Forelimb muscle (tissue), 1 donor: ENCODE measurements around the gene MMD. TPM values are rescaled to one million over a fixed set of nuclear protein-coding genes. Genes with fewer than 3 reads are reported as not detected.
"Not testable (repeated sequence)": the region's sequence is repeated elsewhere in the genome, so short reads cannot be mapped to it uniquely, and the experiment has no call there.

ENCODE experiments used
- DNase-seq: peaks from one replicate; pipeline ENCODE4 v3.0.0-alpha.2; 2013; ENCODE audit warnings: low read depth
- polyA plus RNA-seq: library from polyadenylated mRNA; unstranded; fragments of 120-200 nt; gene quantifications from one replicate; pipeline ENCODE4 v1.2.1, GENCODE V29; 2013; ENCODE audit not compliant: insufficient read length

MMD gene
- polyA plus RNA-seq, 1 donor: 14.0 TPM

DNA sequence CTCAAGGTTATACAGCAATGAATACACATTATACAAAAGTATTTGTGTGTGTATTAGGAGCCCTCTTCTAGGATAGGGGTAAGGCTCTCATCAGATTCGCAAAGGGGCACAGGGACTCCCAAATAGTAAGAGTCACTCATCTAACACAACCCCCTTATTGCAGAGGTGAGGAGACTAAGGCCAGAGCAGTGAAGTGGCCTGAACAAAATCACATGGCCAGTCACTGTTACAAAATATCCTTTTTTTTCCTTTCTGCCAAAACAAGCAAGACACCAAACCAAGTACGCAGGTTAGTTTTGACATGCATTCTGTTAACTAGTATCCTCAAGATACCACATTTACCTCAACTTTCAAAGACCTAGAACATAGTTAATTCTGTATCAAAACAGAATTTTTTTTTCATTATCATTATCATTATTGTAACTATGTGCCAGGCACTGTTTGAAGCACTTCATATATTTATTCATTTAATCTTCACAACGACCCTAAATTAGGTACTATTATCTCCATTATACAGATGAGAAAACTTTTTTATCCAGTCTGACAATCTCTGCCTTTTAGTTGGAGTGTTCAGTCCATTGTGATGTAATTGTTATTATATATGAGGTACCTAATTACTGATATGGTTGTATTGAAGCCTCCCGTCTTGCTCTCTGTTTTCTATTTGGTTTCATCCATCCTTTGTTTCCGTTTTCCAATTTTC is 25.7 kb downstream of the MMD start:
- no peak for DNase-seq

DNA sequence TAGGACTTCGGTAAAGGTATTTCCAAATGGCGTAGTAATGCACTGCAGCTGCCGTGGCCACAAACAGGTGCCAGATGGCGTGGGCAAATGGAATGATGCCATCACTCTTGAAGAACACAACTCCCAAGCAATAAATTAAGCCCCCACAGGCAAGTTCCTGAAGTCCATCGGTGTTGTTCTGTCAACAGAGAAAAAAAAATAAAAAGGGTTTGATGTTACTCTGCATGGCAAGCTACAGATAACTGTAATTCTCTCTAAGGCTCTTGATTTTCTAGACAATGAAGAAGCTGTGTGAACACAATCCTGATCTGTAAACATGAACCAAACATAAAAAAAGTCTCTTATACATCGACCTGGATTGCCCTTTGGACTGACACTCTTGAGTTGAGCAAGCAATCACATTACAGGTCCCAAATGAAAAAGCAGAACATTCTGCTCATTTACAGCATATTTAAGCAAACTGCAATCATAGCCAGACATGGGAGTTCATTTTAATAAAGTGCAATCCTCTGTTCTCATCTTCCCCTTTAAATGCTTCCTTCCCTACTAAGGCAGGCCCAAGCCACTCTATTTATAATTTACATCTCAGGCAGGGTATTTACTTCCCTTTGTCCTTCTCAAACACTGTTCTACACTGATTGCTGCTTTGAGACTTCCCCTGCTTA is 27.1 kb downstream of the MMD start:
- DNase-seq: no peak

DNA sequence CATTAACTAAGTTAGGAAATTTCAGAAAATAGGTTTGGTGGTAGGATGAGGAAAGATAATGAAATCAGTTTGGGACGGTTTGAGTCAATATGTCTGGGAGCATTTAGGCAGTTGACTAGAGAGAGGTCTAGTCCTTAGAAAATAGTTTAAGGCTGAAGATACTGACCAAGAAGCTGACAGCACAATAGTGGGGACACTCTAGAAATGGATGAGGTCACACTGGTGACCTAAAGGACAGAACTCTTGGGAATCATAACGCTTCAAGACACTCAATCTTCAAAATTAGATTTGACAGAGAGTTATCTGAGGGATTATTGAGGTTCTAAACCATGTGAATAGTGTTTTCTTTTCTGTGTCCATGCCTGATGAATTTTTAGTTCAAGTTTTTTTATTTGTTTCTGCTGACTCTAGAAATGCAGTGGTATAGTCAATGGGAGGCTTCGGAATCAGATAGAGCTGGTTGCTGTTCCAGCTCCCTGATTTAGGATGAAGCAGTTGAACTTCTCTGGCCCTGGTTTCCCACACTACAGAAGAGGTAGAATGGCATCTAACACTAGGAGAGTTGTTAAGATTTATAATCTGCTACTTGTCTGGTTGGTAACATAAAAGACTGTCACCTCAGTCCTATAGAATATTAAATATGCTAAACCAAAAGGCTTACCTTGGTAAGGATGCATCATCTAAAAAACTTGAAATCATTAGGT is 29.7 kb downstream of the MMD start:
- no peak for DNase-seq

DNA sequence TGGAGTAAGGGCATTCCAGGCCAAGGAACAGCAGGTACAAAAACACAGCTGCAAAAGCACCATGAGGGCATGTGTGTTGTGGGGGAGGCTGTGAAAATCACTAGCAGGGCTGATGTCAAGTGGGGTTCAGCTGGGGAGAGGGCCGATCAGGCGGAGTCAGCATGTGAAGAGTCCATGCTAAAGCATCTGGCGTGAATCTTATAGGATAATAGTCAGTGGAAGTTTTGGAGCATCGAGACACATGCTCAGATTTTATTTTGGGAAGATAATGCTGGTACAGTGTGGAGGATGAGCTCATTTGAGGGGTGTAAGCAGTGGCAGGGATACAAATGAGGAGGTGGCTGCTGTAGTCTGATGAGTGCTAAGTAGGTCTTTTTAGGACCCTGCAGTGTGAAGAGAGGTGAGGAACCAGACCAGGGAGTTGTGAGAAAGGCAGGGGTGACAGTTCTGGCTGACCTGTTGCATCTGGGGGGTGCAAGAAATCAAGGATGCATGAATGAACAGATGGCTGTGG is 30.3 kb downstream of the MMD start:
- no peak for DNase-seq

DNA sequence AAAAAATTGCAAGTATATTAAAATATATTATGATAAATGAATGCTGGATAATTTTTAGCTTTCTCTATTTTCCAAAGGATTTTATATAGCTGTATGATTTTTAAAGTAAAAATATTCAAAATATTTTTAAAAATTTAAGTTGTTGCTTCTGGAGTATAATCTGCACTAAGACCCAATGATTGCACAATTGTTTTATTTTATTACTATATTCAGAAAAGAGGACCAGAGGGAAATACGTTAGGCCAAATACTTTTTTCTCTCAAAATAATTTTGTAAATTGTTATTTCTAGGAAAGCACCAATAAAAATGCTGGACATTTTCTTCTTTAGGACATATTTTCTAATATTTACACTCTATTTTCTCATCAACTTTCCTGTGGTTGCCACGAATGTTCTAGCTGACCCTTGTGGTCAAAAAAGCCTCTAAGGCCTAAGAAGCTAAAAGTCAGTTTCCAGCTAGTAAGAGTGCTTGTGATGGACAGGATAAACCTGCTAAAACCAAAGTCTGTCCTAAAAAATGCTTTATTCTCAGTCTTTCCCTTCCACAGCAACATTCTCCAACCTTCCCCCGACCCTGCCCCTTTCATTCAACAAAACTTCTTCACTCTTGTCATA is 31.2 kb downstream of the MMD start:
- DNase-seq: no peak

DNA sequence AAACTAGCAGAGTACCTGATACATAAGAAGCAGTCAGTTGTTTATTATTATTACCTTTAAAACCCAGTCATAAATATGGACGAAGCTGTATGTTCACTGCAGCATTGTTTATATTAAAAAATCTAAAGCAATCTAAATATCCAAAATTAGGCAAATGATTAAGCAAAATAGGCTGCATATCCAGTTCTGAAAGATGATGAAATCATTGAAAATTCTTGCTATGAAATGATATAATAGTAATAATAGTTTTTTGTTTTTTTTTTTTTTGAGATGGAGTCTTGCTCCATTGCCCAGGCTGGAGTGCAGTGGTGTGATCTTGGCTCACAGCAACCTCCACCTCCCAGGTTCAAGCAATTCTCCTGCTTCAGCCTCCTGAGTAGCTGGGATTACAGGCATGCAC is 31.9 kb downstream of the MMD start:
- DNase-seq: not testable (repeated sequence)

DNA sequence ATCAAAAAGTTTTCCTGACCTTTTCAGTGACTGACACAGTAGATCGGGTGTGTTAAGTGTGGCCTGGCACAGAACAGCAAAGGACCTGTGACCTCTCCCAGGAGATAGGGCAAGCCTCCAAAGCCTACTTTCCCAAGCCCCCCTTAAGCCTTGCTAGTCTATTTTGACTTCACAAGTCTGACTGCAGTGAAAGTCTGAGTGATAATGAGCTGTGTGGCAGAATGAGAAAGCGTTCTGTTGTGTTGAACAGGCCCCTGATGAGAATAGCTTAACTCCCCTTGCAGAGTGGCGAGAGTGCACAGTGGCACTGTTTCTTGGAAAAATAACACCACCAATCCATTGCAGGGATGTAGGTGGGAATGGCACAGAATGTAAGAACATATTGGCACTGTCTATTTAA is 32.8 kb downstream of the MMD start:
- no peak for DNase-seq

DNA sequence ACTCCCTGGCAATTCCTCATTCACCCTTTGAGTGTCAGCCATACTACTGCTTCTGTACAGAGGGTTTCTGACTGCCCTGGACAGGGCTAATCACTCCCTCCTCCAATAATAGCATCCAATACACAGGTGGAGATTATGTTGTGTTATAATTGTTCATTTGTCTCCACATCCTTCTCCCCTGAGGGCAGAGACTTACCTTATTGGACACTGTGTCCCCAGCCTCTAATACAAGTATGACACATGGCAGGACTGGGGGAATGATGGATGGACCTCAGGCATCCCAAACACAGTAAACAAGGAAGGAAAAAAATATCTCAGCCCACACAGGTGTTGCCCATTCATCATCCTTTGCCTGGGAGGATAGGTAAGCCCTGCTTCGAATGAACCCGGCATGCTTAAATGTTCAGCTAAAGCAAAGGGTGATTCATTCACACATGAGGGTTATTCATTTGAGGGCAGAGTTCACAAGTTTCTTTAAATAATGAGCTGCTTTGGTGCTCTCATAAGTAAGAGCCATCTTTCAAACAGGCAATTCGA is 34.8 kb downstream of the MMD start:
- DNase-seq: no peak

DNA sequence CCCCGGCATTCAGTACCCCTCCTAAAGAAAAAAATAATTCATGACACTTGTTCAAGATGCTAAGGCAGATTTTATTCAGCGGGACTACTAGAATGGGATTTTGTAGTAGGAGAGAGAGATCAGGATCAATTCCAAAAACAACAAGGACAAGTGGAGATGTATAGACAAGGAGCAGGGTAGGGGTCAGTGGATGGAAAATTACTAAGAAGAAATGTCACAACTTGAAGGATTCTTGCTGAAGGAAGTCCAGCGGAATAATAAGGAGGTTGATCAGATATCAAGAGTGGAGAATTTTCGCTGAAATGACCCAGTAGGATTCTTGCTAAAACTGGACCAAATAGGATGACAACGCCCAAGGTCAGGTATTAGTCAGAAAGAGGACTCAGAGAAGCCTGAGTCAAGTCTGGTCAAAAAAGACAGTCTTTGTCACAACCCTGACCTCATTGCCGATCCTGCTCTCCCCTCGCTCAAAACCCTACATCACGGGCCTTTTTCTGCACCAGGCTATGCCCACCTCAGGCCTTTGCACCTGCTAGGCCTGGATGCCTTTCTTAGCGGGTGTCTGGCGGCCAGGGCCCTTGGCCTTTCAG is 36.9 kb downstream of the MMD start:
- DNase-seq: no peak

DNA sequence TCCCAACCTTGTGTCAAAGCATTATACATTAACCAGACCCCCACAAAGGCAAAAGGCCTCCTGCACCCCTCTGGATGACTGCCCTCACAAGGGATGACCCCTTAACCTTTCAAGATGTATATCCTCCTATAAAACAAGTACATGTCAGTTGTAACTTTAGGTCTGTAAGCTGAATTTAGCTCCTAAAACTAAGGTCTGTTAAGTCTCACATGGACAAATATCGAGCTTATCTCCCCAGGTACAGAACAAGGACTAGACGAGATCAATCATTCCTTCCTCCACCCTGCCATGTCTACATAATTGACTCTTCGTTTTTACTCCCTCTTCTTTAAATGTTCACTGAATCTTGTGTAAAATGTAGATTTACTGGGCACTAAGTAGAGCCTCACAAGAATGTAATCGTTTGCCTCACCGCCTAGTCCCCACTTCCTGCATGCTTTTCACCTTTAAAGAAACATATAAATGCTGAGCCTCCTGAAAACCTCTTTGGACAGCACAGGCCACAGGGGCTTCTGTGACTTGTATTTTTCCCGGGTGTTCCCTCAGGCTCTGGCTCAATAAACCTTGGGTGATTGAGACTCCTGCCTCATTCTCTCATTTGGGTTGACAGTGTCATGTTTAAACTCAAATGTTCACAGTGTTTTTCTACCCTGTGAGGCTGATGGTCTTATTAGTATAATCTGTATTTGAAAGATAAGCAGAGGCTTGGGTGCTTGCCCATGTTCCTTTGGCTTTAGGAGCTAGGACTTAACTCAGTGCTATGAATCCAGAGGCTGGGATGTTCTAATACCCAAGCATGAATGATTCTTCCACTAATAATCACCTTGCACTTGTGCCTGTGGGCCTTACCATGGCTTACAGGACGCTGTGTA is 37.6 kb downstream of the MMD start:
- DNase-seq: no peak

DNA sequence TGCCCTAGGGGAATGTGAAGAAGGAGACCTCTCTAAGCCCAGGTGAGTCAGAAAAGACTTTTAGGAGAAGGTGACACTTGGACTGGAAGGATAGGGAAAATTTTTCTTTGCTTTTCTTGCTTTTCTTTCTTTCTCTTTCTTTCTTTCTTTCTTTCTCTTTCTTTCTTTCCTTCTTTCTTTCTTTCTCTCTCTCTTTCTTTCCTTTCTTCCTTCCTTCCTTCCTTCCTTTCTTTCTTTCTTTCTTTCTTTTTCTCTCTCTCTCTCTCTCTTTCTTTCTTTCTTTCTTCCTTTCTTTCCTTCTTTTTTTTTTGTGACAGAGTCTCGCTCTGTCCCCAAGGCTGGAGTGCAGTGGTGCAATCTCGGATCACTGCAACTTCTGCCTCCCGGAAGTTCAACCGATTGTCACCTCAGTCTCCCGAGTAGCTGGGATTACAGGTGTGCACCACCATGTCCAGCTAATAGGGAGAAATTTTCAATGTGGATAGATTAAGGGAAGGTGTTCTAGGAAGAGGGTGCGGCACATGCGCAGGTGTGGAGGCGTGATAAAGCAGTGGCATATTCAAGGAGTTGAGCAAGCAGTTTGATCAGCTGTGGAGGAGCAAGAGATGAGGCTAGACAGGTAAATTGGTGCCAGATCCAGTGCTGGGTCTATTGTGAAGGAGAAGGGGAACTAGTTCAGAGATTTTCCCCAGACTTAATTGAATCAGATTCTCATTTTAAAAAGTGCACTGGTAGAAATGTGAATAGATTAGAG is 40.4 kb downstream of the MMD start:
- no peak for DNase-seq

DNA sequence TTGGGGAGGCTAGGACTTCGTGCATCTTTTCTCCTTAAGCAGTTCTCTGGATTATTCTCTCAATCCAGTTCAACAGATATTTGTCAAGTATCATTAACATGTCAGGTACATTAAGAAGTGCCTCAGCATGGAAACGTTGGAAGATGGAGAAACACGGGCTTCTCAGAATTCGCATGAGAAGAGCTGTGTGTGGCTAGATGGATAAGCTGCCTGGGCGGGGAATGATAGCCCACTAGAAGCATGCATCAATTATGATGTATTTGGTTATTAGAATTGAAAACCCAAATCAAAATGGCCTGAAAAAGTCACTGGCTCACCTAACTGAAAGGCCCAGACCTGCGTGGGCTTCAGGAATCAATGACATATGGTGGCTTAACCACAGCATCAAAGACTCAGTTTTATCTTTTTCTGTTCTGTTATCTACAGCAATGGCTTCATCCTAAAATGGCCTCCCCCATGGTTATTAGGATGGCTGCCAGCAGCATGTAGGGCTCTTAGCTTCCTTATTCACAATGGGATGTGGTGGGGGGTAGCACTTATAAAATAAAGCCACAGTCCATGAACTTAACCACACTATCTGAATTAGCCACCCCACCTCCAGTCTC is 43.9 kb downstream of the MMD start:
- no peak for DNase-seq

DNA sequence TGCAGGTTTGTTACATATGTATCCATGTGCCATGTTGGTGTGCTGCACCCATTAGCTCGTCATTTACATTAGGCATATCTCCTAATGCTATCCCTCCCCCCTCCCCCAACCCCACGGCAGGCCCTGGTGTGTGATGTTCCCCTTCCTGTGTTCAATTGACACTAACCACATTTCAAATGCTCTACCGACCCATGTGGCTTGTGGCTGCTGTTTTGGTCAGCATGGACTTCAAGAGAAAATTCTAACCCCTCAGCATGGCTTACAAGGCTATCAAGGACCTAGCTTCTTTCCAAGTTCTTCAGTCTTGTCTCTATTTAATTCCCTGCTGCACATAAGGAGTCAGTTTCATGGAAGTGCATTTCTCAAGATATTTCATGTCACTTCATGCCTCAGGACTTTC is 52.9 kb downstream of the MMD start:
- DNase-seq: no peak

DNA sequence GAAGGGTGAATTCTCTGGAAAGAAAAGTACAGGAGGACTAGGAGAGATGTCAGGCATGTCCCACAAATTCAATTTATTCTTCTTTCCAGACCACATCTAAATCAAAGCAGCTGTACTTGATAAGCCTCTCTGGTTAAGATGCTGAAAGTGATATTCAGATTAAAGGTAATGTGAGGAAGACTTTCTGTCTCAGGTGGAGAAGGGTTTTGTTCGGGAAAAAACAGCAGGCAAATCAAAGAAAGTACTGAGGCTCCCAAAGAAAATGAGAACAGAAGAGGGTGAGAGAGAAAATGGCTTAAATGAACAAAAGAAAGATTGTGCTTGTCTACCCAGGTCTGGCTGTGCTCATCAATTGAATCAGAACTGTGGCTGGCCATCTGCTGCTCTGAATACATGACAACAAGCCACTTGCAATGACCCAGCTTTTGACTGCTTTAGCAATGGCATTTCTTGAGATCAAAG is 55.6 kb downstream of the MMD start:
- DNase-seq: no peak

DNA sequence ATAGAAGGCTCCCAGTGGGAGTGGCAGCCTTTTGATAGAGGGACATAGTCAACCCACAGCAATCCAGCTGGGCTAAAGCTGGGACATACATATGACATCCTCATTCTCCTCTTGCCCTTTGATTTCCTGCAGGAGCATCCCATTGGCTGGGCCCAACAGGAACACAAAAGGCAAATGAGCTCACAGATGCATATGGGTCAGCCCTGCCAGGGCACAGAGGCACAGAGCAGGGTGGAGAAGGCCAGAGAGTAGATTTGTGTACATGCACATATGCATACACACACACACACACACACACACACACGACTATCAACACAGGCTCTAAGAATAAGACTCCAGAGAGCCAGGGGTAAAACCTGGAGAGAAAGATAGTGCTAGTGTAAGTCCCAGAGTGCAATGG is 58.6 kb downstream of the MMD start:
- no peak for DNase-seq

DNA sequence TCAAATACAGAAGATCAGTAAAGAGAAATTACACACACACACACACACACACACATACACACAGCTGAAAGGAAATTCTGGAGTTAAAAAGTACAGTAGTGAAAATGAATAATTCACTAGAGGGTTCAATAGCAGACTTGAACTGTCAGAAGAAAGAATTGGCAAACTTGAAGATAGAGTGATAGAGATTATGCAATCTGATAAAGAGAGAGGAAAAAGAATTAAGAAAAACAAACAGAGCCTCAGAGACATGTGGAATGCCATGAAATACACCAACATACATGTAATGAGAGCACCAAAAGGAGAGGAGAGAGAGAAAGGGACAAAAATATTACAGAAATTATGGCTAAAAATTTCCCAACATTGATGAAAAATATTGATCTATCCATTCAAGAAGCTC is 60.7 kb downstream of the MMD start:
- DNase-seq: no peak

DNA sequence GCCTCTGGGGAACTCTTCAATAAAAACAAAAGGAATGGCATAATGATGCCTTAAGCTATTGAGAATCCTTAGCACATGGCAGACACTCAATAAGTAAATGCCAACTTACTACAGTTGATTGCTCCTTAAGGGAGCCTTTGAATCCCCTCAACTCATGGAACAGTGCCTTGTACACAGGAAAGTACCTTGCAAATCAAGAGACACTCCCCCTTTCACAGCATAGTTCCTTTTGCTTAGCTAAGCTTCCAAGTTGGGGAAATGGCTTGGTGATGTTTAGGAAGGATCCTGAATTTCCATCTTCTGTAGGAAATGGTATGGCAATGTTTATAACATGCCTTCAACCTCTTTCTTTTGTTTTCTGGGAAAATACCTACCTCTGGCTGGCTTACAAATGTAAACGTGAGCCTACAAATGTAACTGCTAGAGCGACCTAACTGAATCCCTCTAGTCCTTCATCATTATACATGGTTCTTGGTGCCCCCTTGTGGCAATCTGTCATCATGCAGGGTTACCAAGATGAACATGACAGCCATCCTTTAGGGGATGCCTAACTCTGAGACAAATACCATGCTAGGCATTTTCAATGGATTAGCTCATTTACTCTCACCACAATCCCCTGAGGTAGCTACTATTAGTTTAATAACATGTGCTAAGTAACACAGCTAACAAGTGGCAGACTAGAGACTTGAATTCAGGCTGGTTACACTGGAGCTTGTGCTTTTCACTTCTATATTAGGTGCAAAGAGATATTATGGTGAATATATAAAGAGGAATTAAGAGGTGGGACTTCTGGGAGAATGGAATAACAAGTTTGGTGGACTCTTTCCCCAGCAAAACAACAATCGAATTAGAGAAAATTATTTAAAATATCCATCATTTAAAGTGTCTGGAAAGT is 65.0 kb downstream of the MMD start:
- no peak for DNase-seq

DNA sequence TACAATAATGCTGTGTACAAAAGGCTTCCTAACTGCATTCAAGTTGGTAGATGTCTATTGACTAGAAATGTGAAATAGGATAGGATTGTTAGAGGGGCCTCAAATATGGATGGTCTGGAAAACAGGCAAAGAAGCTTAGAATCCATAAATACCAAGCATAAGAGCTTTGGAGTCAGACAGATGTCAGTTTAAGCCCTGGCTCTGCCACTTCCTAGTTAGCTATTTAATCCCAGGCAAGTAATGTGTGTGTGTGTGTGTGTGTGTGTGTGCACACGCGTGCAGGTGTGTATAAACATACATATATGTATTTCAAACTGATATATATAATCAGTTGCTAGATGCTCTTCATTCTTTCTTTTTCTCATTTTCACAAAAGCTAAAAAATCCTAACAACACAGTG is 66.7 kb downstream of the MMD start:
- no peak for DNase-seq
